ENCODE measurements around the gene MAGI1.

Gene MAGI1

DNA sequence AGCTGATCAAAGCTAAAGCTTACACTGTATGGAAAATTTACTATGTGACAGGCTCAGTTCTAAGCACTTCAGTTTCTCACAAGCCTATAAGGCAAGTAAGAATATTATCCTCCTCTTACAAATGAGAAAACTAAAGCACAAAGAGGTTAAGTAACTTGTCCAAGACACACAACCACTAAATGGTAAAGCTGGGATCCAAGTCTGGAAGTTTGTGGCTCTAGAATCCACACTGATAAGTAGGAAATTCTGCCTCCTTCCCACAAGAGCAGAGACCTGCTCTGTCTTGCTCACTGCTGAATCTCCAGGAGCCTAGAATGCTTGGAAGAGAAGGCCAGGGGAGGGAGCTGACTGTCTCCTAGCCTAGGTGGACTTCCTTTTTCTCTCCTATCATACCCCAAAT is 60.6 kb downstream of the MAGI1 start:
- ATAC-seq, result peak; percentile 44; the same call in 2 of the 3 replicates
- TF ChIP-seq RARB (CRISPR knock-in tag; IDR thresholded peaks at IDR 0.05) (no peak), ZC3H10 (CRISPR knock-in tag; IDR thresholded peaks at IDR 0.05) (no peak), SNAI2 (CRISPR knock-in tag; IDR thresholded peaks at IDR 0.05) (no peak), ZFP3 (CRISPR knock-in tag; IDR thresholded peaks at IDR 0.05) (no peak), GLIS3 (CRISPR knock-in tag; IDR thresholded peaks at IDR 0.05) (no peak), ZNF565 (CRISPR knock-in tag; conservative IDR thresholded peaks at IDR 0.05; ENCODE audit: low read depth) (no peak), ISL1 (CRISPR knock-in tag; IDR thresholded peaks at IDR 0.05) (no peak), CSDC2 (CRISPR knock-in tag; IDR thresholded peaks at IDR 0.05) (no peak), PPARA (CRISPR knock-in tag; IDR thresholded peaks at IDR 0.05; ENCODE audit: borderline replicate concordance) (no peak), ARNTL (CRISPR knock-in tag; IDR thresholded peaks at IDR 0.05; ENCODE audit: borderline replicate concordance, low read depth) (no peak), OSR1 (CRISPR knock-in tag; IDR thresholded peaks at IDR 0.05) (no peak), BACH2 (CRISPR knock-in tag; IDR thresholded peaks at IDR 0.05; ENCODE audit: borderline replicate concordance) (no peak), ZFP30 (CRISPR knock-in tag; IDR thresholded peaks at IDR 0.05) (no peak), ZNF70 (CRISPR knock-in tag; IDR thresholded peaks at IDR 0.05) (no peak), TOX (CRISPR knock-in tag; IDR thresholded peaks at IDR 0.05; ENCODE audit: borderline replicate concordance) (no peak), ZNF8 (CRISPR knock-in tag; IDR thresholded peaks at IDR 0.05) (no peak), TCF4 (CRISPR knock-in tag; IDR thresholded peaks at IDR 0.05; ENCODE audit: borderline replicate concordance) (no peak)
- TF ChIP-seq, protein P1, sequence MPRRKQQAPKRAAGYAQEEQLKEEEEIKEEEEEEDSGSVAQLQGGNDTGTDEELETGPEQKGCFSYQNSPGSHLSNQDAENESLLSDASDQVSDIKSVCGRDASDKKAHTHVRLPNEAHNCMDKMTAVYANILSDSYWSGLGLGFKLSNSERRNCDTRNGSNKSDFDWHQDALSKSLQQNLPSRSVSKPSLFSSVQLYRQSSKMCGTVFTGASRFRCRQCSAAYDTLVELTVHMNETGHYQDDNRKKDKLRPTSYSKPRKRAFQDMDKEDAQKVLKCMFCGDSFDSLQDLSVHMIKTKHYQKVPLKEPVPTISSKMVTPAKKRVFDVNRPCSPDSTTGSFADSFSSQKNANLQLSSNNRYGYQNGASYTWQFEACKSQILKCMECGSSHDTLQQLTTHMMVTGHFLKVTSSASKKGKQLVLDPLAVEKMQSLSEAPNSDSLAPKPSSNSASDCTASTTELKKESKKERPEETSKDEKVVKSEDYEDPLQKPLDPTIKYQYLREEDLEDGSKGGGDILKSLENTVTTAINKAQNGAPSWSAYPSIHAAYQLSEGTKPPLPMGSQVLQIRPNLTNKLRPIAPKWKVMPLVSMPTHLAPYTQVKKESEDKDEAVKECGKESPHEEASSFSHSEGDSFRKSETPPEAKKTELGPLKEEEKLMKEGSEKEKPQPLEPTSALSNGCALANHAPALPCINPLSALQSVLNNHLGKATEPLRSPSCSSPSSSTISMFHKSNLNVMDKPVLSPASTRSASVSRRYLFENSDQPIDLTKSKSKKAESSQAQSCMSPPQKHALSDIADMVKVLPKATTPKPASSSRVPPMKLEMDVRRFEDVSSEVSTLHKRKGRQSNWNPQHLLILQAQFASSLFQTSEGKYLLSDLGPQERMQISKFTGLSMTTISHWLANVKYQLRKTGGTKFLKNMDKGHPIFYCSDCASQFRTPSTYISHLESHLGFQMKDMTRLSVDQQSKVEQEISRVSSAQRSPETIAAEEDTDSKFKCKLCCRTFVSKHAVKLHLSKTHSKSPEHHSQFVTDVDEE (CRISPR knock-in tag; IDR thresholded peaks at IDR 0.05), result no peak
- TF ChIP-seq, protein P2, sequence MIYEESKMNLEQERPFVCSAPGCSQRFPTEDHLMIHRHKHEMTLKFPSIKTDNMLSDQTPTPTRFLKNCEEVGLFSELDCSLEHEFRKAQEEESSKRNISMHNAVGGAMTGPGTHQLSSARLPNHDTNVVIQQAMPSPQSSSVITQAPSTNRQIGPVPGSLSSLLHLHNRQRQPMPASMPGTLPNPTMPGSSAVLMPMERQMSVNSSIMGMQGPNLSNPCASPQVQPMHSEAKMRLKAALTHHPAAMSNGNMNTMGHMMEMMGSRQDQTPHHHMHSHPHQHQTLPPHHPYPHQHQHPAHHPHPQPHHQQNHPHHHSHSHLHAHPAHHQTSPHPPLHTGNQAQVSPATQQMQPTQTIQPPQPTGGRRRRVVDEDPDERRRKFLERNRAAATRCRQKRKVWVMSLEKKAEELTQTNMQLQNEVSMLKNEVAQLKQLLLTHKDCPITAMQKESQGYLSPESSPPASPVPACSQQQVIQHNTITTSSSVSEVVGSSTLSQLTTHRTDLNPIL (CRISPR knock-in tag; IDR thresholded peaks at IDR 0.05; ENCODE audit: low read depth), result no peak
- TF ChIP-seq, protein P3, sequence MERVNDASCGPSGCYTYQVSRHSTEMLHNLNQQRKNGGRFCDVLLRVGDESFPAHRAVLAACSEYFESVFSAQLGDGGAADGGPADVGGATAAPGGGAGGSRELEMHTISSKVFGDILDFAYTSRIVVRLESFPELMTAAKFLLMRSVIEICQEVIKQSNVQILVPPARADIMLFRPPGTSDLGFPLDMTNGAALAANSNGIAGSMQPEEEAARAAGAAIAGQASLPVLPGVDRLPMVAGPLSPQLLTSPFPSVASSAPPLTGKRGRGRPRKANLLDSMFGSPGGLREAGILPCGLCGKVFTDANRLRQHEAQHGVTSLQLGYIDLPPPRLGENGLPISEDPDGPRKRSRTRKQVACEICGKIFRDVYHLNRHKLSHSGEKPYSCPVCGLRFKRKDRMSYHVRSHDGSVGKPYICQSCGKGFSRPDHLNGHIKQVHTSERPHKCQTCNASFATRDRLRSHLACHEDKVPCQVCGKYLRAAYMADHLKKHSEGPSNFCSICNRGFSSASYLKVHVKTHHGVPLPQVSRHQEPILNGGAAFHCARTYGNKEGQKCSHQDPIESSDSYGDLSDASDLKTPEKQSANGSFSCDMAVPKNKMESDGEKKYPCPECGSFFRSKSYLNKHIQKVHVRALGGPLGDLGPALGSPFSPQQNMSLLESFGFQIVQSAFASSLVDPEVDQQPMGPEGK (CRISPR knock-in tag; IDR thresholded peaks at IDR 0.05; ENCODE audit: borderline replicate concordance), result no peak

DNA sequence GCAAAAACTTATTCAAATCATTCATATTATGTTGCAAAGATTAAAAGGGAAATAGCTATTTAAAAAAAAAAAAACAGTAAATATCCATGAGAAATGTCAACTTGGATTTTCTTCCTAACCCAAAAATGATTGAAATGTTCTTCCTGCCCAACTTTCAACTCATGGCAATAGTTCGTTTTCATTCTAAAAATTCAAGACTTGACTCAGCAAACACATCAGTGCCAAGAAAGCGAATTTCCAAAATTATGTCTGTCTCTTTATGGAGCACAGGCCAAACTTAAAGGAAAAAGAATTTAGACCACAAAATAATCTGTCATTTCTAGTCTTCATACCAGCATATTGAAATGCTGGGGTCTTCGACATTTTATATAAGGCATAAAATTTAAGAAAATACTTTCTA is 63.7 kb downstream of the MAGI1 start:
- no peak for ATAC-seq
- TF ChIP-seq CSDC2 (CRISPR knock-in tag; IDR thresholded peaks at IDR 0.05) (no peak), ZNF70 (CRISPR knock-in tag; IDR thresholded peaks at IDR 0.05) (no peak), OSR1 (CRISPR knock-in tag; IDR thresholded peaks at IDR 0.05) (no peak), ZFP3 (CRISPR knock-in tag; IDR thresholded peaks at IDR 0.05) (no peak), ZNF8 (CRISPR knock-in tag; IDR thresholded peaks at IDR 0.05) (no peak), SNAI2 (CRISPR knock-in tag; IDR thresholded peaks at IDR 0.05) (no peak), ZC3H10 (CRISPR knock-in tag; IDR thresholded peaks at IDR 0.05) (no peak), ISL1 (CRISPR knock-in tag; IDR thresholded peaks at IDR 0.05) (no peak), GLIS3 (CRISPR knock-in tag; IDR thresholded peaks at IDR 0.05) (no peak), ZNF565 (CRISPR knock-in tag; conservative IDR thresholded peaks at IDR 0.05; ENCODE audit: low read depth) (no peak), TCF4 (CRISPR knock-in tag; IDR thresholded peaks at IDR 0.05; ENCODE audit: borderline replicate concordance) (no peak), ZFP30 (CRISPR knock-in tag; IDR thresholded peaks at IDR 0.05) (no peak), BACH2 (CRISPR knock-in tag; IDR thresholded peaks at IDR 0.05; ENCODE audit: borderline replicate concordance) (no peak)
- TF ChIP-seq, protein P1 (CRISPR knock-in tag; IDR thresholded peaks at IDR 0.05), result no peak
- TF ChIP-seq, protein P4, sequence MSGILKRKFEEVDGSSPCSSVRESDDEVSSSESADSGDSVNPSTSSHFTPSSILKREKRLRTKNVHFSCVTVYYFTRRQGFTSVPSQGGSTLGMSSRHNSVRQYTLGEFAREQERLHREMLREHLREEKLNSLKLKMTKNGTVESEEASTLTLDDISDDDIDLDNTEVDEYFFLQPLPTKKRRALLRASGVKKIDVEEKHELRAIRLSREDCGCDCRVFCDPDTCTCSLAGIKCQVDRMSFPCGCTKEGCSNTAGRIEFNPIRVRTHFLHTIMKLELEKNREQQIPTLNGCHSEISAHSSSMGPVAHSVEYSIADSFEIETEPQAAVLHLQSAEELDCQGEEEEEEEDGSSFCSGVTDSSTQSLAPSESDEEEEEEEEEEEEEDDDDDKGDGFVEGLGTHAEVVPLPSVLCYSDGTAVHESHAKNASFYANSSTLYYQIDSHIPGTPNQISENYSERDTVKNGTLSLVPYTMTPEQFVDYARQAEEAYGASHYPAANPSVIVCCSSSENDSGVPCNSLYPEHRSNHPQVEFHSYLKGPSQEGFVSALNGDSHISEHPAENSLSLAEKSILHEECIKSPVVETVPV (CRISPR knock-in tag; IDR thresholded peaks at IDR 0.05), result no peak
- TF ChIP-seq, protein P3 (CRISPR knock-in tag; IDR thresholded peaks at IDR 0.05; ENCODE audit: borderline replicate concordance), result no peak
- TF ChIP-seq, protein P5, sequence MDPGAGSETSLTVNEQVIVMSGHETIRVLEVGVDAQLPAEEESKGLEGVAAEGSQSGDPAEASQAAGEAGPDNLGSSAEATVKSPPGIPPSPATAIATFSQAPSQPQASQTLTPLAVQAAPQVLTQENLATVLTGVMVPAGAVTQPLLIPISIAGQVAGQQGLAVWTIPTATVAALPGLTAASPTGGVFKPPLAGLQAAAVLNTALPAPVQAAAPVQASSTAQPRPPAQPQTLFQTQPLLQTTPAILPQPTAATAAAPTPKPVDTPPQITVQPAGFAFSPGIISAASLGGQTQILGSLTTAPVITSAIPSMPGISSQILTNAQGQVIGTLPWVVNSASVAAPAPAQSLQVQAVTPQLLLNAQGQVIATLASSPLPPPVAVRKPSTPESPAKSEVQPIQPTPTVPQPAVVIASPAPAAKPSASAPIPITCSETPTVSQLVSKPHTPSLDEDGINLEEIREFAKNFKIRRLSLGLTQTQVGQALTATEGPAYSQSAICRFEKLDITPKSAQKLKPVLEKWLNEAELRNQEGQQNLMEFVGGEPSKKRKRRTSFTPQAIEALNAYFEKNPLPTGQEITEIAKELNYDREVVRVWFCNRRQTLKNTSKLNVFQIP (CRISPR knock-in tag; IDR thresholded peaks at IDR 0.05; ENCODE audit: borderline replicate concordance, low read depth), result no peak
